Stimulated activated CD4-positive, alpha-beta T cell treated with anti-CD3 and anti-CD28 coated beads, Interleukin-1b, Interleukin-23, amount 100 ng/mL, for 1 hour (primary cell): Measurements from ENCODE around the gene SERP2.

ENCODE experiments used
- DNase-seq, 2 donors: peaks; one replicate each; pipeline ENCODE4 v3.0.0-alpha.2; 2020; ENCODE audit warnings: low read depth in 2 of 2

The SERP2 gene

DNA sequence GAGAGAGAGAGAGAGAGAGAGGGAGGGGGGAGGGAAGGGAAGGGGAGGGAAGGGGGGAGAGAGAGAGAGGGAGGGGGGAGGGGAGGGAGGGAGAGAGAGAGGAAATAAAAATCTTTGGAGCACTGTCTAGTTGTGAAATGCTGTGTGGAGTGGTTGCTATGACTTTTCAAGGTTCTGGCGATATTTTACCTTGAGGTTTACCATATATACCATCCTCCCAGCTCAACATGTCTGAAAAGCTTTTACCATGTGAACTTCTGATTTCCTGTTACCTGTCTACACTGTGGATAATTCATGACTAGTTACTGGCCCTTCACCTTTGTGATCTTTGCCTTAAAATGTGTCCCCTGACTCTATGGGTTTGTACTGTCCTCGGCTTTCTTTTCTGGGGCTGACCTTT, 38.2 kb downstream of the SERP2 start:
- no peak for DNase-seq

DNA sequence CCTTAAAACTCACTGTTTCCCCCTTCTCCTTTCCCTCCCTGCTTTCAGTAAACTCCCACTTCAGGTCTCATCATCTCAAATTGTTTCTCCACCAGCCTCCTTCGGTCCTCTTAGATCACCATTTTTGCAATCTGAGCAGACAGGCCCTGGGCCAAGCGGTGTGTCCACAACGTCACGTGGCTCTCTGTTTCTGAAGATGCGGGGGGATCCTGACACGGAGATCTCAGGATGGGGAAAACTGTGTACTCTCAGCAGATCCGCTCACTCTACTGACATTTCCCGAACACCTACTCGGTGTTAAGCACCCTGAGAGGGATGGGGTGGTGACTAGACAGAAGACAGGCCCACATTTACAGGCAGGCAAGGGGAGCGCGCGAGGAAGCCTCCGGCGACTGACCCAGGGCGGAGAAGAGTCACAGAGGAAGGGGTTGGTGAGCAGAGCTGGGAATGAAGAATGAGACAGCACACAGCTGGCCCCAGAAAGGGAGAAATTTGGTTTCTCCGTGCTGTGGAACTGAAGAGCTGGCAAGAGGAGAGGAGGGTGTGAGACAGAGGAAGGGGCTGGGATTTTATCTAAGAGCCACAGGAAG, 38.8 kb downstream of the SERP2 start:
- DNase-seq, result no peak

DNA sequence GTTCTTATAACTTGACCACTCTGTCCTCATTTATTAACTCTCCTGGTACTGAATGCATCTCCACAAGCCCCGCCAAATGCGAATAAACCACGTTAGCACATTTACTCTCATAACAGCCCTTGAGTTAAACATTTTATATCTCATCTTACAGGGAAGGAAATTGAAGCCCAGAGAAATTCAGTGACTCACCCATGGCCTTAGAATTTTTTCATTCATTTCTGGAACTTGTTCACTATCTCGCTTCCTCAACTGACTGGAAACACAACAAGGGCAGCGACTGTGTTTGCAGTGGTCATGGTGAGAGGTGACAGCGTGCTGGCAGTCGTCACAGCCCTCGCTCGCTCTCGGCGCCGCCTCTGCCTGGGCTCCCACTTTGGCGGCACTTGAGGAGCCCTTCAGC, 39.5 kb downstream of the SERP2 start:
- no peak for DNase-seq

DNA sequence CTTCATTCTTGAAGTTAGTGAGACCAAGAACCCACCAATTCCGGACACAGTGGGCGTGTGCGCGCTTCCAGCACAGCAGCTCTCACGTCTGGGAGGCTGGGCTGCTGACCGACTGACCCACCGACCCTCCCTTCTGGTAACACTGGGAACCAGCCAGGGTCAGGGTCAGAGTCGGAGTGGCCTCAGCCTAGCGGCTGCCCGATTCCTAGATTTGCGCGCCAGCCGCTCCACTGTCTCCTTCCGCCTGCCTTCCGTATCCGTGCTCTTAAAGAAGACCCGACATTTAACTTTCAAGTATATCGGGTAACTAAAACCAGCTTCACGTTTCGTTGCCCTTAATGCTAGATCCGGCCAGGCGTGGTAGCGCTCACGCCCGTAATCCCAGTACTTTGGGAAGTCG, 41.1 kb downstream of the SERP2 start:
- DNase-seq, result no peak

DNA sequence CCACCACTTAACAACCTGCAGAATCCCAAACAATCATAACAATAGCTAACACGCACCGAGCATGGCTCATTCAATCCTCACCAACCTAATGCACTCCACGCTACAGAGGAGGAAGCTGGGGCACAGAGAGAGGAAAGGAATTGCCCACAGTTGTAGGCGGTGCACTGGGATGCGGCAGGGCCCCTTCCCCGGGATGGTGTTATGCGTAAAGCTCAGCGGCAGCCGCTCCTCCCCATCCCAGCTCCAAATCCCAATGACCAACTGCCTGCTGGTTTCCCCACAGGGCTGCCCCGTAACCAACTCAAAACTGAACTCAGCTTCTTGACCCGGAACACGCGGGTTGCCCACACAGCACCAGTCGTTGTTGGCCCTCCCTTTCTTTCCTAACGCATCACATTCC, 42.2 kb downstream of the SERP2 start:
- no peak for DNase-seq

DNA sequence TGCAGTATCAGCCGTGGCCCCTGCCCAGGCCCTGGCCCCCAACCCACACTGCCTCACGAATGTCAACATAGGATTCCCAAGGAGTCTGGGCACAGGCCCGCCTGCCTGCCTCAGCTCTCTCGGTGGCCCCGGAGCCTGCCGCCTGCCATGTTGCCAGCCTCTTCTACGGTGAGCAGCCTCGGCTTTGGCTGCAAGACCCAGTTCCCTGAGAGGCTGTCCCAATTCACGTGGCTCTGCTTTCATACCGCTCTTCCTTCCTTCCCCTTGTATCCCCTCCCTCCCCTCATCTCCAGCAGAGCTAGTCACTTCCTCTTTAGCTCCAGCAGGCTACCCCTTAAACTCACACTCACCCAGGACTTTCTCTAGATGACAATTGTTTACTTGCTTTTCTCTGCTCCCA, 42.7 kb downstream of the SERP2 start:
- no peak for DNase-seq

DNA sequence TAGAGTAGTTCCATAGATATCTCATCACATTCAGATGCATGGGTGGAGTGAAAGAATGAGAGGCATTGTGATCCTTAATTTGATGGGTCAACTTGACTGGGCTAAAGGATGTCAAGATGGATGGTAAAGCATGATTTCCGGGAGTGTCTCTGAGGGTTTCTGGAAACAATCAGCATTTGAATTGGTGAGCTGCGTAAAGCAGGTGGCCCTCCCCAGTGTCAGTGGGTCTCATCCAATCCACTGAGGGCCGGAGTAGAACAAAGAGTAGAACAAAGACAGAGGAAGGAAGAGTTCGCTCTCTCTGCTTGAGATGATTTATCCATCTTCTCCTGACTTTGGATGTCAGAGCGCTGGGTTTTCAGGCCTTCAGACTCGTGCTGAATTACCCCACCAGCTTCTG, 43.1 kb downstream of the SERP2 start:
- no peak for DNase-seq

DNA sequence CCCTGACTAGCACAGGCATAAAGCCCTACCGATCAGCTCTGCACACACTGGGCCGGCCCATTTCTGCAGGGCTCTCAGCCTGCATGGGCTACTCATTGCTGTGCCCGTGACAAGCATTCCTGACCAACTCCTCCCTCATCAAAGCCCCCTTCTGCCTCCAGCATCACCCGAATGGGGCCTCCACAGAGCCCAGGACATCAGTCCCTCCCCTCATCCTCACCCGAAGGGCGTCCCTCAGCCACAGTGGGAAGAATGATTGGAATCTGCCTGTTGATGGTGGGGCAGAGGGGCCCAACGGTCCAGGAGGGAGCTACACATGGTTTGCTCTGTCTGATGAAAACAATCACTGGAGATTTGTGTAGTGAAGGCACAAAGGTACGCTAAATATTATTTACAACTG, 43.8 kb downstream of the SERP2 start:
- no peak for DNase-seq

DNA sequence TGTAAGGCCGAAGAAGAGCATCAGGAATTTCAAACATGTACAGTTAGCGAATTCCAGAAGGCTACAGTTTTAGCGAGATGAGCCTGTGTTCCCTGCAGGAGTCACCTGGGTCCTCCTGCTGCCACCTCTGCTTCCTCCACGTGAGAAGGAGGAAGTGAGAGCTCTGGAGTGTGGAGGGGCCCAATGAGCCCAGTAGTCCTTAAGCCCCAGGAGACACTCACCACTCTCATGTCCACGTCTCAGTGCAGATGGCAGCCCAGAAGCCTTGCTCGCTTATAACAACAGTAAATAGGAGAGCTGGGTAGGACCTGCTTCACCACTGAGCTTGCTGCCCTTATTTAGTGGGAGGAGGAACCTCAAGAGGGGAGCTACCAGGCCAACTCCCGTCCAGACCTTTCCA, 44.3 kb downstream of the SERP2 start:
- no peak for DNase-seq

DNA sequence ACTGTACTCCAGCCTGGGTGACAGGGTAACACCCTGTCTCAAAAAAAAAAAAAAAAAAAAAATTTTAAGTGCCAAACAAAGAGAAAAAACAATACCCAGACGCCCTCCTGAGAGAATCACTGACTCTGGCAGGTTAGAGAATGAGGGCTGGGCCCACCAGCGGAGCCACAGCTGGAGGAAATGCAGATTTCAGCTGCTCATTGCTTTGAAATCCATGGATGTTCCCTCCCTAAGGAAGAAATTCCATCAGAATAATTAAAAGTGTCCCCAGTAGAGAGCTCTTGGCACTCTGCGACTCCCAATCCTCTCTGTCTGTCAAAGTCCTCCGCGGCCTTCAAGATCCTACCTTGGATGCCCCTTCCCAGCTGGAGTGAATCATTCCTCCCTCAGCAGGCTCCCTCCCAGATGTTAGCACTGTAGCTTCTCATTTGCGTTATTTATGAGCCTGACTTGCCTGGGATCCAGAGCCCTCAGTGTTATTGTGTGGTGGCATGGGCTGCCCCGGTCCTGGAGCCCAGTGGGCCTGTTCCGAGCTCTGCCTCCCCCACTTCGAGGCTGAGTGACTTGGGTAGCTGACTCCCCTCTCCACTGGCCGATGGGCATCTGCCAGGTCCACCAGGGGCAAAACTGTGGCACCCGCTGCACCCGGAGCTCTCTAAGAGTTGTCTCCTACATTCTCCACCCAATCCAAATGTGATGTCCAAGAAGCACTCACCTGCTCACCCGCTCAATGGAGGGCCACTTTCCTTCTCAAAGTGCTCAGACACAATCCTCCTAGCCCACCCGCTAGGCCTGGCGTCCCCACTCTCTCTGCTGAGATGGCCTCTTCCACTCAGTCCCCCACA, 47.0 kb downstream of the SERP2 start:
- DNase-seq, result no peak

DNA sequence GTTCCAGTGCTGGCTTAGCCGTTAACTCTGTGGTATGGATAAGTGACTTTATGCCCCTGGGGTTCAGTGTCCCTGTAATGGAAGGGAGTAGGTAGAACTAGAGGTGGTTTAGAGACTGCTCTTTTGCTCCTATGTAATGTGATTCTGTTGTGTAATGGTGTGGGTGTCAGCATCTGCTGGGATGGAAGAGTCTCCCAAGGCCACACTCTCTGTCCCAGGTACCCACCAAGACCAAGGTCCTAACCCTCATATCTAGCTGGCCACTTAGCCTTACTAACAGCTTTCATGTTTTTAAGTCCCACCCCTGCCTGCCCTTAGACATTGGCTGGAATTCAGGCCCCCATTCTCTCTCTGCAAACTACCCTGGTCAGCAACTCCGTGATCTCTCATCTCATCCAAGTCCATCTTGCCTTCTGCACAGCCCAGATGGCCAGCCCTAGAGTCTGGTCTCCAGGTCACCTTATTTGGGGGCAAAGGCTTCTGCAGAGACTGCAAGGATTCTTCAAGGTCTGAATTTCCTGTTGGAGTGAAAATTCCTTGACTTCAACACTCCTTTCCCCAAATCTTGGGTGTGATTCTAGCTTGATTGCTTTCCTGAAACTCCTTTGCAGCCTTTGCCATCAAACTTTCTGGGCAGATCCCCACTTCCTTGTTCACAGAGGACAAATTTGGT, 48.4 kb downstream of the SERP2 start:
- DNase-seq, result no peak

DNA sequence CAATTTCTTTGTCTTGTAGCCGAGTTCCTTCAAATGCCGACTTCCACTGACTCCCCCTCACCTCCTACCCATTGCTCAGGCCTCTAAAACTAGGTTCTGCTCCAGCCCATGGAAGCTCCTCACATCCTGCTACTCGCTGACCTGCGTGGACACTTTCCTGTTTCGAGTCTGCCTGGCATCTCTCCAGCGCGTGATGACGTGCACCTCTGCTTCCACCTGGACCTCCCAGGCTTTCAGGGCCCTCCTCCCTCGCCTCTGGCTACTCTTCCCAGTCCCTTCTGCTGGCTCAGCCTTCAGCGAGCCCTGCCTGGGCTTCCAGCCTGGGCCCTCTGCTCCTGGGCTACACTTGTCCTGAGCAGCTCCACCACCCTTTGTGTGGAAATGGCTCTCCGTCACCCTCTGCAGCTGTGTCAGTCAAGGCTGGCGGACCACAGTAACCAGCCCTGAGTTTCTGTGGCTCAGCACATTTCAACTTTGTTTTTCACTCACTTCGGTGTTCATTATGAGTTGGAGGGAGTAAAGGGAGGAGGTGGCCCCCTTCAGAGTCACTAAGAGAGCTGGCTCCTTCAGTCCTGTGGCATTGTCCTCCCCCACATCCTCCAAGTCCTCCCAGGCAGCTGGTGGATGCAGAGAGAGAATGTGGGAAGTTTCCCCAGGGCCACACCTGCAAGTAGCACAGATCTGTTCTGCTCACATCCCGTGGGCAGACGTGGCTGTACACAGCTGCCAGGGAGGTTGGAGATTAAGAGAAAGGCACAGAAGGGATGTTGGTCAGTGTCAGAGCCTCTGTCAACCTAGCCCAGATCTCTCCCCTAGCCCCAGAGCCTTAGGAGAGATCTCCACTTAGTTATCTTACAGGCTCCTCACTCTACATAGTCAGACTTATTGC, 49.4 kb downstream of the SERP2 start:
- DNase-seq, result no peak

DNA sequence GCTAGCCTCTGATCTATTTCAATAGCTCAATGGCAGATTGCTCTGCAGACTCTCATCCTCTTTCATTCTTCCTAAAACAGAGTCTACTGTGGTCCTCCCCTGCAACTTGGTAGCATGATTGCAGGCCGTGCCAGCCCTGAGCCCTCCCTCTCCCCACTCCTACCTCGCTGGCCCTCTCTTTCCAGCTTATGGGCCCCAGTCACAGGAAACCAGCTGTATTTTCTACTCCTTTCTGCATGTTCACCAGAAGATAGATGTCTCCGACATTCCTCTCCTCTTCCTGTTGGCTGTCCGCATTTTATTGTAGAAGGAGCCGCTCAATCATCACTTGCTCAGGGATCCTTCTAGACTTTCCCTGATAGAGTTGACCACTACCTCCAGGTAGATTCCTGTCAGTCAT, 50.2 kb downstream of the SERP2 start:
- no peak for DNase-seq

DNA sequence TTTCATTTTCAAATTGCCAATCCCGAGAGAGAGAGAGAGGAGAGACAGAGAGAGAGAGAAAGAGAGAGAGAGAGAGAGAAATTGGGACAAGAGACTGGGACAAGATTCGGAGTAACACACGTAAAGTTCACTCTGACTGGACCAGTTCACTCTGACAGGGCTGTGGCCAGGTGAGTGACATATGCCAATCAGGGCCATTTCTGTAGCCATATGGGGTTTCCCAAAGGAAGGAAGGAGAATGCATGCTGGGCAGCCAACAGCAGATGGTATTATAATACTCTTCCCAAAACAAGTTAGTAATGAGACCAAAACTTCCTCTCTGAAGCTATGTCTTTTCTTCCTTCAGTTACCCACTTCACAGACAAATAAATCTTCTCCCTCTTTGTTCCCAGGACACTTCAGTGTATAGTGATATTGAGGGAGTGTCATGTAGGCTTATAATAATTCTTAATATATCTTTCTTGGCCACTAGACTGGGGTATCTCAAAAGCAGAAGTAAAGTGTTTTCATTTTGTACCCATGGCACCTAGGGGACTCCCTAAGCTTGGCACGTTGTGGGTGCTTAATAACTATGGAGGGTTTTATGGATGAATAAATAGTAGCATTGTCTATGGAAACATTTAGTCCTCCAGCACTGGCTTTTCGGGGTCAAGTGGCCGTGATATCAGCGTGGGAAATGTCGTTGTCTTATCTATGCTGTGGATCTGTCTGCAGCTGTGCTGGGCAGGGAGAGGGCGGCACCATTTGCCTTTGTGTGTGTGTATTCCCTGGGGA, 51.6 kb downstream of the SERP2 start:
- no peak for DNase-seq

DNA sequence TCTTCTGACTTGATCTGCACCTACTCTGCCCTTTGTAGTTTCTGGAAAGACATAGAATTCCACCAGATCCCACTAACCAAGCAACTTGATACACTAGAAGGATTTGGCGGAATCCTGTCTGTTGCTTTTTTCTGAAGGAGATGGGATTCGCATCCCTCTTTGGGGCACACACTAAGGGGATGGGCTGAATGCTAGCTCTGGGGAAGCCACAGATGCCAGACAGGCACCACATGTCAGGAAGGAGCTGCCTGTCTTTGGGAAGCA, 52.1 kb downstream of the SERP2 start:
- no peak for DNase-seq

DNA sequence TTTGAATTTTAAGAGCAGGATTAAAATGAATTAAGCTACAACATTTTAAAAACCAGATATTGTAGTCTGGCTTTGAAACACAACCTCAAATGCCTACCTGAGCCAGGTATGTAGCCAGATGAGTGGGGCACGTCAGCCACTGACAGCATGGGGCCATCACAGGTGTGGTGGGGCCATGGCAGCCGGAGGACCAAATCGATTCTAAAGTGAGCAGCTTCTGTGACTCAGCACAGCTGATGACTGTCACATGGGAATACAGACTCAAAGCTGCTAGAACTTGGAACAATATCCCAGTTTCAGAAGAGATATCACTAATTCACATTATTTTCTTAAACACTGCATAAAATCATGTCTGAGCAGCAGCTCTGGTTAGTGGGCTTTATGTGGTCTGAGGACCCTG, 52.8 kb downstream of the SERP2 start:
- DNase-seq, result no peak

DNA sequence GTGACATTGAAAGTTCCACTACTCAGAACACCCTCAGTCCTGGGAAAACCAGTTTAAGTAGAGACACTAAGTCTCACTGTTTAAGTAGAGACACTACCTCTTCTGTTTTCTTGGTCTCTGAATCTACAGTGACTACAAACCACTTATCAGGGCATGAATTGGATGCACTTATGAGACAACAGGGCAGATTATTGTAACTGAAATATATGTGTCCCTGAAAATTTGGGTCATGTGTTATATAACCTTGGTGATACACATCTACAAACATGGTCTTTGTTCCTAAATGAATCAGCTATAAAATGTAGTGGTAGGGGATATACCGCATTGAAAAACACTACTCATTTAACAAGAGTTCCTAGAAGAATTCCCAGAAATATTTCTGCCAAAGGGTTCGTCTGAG, 55.7 kb downstream of the SERP2 start:
- no peak for DNase-seq

DNA sequence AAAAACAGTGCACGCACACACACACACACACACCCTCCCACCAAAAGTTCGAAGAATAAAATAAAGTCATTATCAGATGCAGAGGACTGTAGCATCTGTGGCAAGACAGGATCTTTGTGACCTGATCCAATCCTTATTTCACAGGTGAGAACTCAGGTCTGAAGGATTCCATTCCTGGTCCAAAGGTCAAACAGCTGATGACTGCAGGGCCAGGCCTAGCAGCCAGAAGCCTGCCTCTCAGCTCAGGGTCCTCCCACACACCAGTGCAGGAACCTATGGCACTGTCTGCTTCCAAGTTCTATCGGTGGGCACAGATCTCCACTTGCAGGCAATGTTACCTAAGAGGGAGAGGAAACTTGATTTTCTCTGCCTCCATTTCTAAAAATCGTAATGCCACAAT, 57.5 kb downstream of the SERP2 start:
- DNase-seq, result no peak

DNA sequence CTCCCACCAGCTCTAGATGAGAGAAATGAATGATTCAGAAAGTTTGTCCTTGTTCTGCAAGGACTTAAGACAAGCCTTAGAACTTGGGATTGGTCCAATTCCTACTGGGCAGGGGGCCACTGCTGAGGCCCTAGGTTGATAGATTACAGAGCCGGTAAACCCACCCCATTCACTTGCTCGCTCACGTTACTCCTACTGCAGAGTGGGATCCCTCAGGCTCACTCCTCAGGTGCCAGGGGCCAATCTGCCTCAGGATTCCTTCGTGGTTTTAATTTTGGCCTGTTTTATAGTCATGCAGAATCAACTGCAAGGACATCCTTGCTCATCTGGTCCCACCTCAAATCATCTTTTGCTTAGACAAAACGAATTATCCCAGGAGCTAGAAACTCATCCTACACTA, 59.0 kb downstream of the SERP2 start:
- DNase-seq, result no peak

DNA sequence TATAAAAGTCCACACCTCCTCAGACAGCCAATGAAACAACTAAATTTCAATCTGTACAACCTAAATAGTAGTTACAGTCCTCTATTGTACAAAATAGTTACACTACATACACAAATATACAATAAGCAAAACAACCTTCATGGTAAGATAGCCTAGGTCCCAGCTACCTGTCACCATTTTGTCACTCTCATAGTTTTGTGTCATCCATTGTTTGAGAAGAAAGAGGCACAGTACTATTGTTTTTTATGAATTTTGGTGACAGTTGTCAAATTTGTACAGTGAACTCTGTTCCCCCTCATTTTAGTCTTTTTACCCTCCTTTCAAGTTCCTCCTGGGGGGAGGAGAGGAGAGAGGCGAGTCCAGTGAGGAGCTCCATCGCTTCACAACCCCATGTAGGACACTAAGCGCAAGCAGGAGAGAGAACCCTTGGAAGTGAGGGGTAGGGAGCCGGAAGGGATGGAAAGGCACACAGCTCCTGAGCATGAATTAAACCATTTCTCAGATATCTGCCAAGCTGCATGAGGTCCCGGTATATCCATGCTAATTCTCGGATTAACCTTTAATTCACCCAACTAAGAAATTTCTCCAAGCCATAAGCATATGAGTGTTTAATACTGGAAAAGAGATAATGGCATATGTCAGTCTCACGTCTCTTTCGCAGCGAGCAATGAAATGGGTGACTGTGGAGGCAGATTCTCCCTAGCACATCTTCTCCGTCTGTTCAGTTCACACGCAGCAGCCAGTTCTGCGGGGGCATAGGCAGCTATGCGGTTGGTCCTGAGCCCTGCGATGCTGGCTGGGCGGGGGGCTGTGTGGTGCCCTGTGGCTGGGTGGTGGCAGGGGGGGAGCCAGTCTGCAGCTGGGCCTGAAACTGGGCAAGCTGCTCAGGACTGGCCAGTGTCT, 60.5 kb downstream of the SERP2 start:
- no peak for DNase-seq

DNA sequence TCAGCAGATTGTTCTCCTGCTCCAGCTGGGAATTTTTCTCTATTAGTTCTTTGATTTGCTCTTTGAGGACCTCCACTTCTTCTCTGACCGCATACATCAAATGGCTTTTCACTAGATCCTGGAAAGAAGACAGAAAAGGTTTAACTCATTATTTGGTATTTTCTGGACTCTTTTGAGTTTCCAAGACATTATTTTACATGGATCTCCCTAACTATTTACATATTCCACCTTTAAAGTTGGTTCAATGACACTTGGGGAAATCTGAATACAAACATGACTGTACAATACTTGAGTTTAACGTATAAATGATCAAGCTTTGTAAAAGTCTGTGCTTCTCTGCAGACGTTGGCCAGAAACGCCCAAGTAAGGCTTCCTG, 61.1 kb downstream of the SERP2 start:
- DNase-seq, result no peak
